Lower lobe of right lung (tissue), 2 donors: Measurements from ENCODE around the gene PTPA. TPM values are rescaled to one million over a fixed set of nuclear protein-coding genes. Genes with fewer than 3 reads are reported as not detected.

Experiments used
- ATAC-seq, 2 donors: fragments of 200-7000 bp; cut with Tn5 transposase; one replicate each; pipeline ENCODE4 v1.9.1; 2020 to 2022; ENCODE audit warnings: mild to moderate bottlenecking in 2 of 2, moderate library complexity in 2 of 2
- DNase-seq: peaks from one replicate; pipeline ENCODE4 v3.0.0-alpha.2; 2020
- H3K27ac ChIP-seq: fragments of 200-600 bp; one replicate; pipeline ENCODE4 v1.8.0; 2022
- H3K27me3 ChIP-seq: fragments of 200-600 bp; one replicate; pipeline ENCODE4 v1.8.0; 2022; ENCODE audit warnings: low read depth
- H3K36me3 ChIP-seq: fragments of 200-600 bp; one replicate; pipeline ENCODE4 v1.8.0; 2022; ENCODE audit warnings: mild to moderate bottlenecking
- H3K4me1 ChIP-seq: fragments of 200-600 bp; one replicate; pipeline ENCODE4 v1.8.0; 2022
- H3K4me3 ChIP-seq: fragments of 200-600 bp; one replicate; pipeline ENCODE4 v1.8.0; 2022; ENCODE audit warnings: mild to moderate bottlenecking
- H3K9me3 ChIP-seq: fragments of 200-600 bp; one replicate; pipeline ENCODE4 v1.8.0; 2022
- intact Hi-C: fragments of 100-400 bp; cut with DNase I; formaldehyde crosslinking; loops from one replicate; pipeline ENCODE4 v1.11.0; 2022
- total RNA-seq: library from RNA; stranded (reverse); fragmentation: NEBNext Ultra II Directional; extraction: Animal tissue kit (Norgen Biotek cat#: 25700); gene quantifications from one replicate; pipeline ENCODE4 v1.2.1, GENCODE V29; 2021
- TF ChIP-seq, protein P1 (sequence below): fragments of 200-600 bp; IDR thresholded peaks from one replicate; pipeline ENCODE4 v1.8.0; 2022; ENCODE audit warnings: antibody characterized with exemption, mild to moderate bottlenecking
- donor health status: DM: no; HTN: yes; CAD: no; lungs with severe emphysema.

PTPA gene
- total RNA-seq, 1 donor from 2014 or later = 100 TPM

DNA sequence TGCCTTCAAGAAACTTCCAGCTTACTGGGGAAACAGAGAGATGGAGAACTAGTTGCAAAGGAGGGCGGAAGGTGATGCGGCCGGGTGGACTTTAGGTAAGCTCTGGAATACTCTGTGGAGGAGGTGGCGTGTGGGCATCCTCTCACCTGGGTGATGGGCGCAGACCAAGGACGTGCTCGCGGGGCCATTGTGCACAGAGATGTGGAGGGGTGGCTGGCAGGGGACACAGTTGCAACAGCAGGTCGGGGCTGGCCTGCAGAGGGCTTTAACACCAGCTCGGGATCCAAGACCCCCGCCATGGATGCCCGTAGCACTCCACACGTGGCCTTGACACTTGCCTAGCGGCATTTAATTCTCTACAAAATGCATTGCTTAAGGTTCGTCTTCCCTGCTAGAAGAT is 40.3 kb downstream of the PTPA start:
- ATAC-seq = no peak
- TF ChIP-seq, protein P1, sequence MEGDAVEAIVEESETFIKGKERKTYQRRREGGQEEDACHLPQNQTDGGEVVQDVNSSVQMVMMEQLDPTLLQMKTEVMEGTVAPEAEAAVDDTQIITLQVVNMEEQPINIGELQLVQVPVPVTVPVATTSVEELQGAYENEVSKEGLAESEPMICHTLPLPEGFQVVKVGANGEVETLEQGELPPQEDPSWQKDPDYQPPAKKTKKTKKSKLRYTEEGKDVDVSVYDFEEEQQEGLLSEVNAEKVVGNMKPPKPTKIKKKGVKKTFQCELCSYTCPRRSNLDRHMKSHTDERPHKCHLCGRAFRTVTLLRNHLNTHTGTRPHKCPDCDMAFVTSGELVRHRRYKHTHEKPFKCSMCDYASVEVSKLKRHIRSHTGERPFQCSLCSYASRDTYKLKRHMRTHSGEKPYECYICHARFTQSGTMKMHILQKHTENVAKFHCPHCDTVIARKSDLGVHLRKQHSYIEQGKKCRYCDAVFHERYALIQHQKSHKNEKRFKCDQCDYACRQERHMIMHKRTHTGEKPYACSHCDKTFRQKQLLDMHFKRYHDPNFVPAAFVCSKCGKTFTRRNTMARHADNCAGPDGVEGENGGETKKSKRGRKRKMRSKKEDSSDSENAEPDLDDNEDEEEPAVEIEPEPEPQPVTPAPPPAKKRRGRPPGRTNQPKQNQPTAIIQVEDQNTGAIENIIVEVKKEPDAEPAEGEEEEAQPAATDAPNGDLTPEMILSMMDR = no peak
- no peak overlapping the region for H3K4me3 ChIP-seq
- H3K4me1 ChIP-seq = peaks cover 14% of the 10 kb centered on the region
- intact Hi-C loops = no loop called here
- DNase-seq = no peak
- H3K9me3 ChIP-seq = no peaks in the 10 kb centered on the region
- H3K36me3 ChIP-seq = peaks cover 50% of the 10 kb centered on the region
- H3K27ac ChIP-seq = no peak overlapping the region
- no peaks in the 10 kb centered on the region for H3K27me3 ChIP-seq

DNA sequence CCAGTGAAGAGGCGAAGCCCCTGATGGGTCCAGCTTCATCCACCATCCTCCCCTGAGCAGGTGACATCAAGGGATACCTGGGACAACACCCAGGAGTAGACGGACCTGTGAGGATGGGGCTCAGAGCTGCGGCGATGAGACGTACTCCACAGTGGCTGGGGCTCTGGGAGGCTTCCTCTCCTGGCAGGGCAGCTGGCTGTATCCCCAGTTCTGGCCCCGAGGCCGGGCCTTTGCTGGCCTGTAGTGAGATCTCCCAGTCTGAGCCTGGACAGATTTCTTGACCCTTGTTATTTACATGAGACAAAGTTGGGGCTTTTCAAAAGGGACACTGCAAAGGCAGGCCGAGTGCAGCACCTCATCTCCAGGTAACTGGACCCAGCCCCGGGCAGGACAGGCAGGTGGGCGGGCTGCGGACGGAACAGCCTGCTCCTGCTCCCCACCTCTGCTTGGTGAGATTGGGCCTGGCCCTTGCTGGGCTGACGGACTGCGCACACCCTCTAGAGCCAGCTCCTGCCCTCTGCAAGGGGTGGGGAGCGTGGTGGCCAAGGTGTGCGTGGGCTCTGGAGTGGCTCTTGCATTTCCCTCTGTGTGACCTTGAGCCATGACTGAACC is 43.8 kb downstream of the PTPA start:
- H3K9me3 ChIP-seq = no peaks in the 10 kb centered on the region
- peak in 1 of 2 donors; percentile 11 for ATAC-seq
- H3K36me3 ChIP-seq = peaks cover 21% of the 10 kb centered on the region
- TF ChIP-seq, protein P1 = no peak
- intact Hi-C loops = no loop called here
- no peak for DNase-seq
- H3K4me1 ChIP-seq = no peaks in the 10 kb centered on the region
- H3K4me3 ChIP-seq = no peak overlapping the region
- H3K27ac ChIP-seq = no peak overlapping the region
- no peaks in the 10 kb centered on the region for H3K27me3 ChIP-seq

DNA sequence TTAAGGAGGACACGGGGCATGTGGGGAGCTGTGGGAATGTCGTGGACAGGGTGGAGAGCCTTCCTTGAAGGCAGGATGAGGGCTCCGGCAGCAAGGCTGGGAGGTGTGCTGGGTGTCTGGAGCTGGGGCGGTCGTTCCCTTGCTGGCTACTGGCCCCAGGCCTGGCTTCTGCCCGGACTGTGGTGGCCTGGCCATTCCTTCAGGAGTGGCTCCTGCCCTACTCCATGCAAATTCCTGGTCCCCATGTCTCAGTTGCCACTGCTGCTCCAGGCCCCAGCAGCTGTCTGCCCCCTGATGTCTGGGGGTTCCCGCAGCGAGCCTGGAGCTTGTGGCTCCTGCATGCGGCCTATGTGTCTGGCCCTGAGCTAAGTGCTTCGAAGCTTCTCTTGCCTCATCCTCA is 44.9 kb downstream of the PTPA start:
- intact Hi-C loops = no loop called here
- Histone ChIP-seq H3K36me3 (peaks cover 13% of the 10 kb centered on the region), H3K27me3 (no peaks in the 10 kb centered on the region), H3K9me3 (no peaks in the 10 kb centered on the region), H3K4me3 (no peak overlapping the region), H3K27ac (no peak overlapping the region), H3K4me1 (no peaks in the 10 kb centered on the region)
- TF ChIP-seq, protein P1 = no peak
- no peak for ATAC-seq
- DNase-seq = no peak

DNA sequence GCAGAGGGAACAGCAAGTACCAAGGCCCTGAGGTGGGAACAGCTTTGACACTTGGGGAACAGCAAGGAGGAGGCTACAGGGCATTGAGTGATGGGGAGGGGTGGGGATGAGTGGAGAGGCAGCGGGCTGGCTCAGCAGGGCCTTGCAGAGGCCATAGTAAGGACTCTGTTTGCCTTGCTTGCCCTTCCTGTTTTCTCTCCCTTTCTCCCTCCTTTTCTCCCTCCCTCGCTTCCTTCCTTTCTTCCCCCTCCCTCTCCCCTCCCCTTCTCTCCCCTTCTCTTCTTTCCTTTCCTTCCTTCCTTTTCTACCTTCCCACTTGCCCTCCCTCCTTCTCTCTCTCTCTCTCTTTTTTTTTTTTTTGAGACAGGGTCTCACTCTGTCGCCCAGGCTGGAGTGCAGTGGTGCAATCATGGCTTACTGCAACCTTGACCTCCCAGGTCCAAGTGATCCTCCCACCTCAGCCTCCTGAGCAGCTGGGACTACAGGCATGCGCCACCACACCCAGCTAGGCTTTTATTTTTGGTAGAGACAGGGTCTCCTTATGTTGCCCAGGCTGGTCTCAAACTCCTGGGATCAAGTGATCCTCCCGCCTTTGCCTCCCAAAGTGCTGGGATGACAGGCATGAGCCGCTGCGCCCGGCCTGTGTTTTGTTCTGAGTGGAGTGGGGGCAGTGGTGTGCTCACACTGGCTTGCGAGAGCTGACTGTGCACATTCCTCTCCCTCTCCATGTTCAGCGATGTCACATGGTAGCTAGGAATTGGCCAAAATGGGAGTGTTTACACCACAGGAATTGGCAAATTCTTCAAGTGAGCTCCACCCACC is 49.7 kb downstream of the PTPA start:
- DNase-seq = no peak
- Histone ChIP-seq H3K27me3 (no peaks in the 10 kb centered on the region), H3K9me3 (no peaks in the 10 kb centered on the region), H3K4me3 (no peak overlapping the region), H3K36me3 (no peaks in the 10 kb centered on the region), H3K4me1 (peaks cover 5% of the 10 kb centered on the region), H3K27ac (no peak overlapping the region)
- ATAC-seq = no peak
- TF ChIP-seq, protein P1 = no peak
- intact Hi-C loops = no loop called here

DNA sequence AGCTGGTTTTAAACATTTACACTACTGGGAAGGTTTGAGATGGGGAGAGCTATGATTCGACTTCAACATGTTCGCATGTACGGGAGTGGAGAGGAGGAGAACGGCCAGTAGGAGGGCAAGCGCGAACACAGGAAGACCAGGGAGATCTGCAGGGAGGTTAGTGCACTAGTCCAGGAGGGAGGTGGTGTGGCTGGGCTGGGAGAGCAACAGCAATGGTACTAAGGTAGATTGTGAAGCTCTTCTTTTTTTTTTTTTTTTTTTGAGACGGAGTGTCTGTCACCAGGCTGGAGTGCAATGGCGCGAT is 50.3 kb downstream of the PTPA start:
- H3K4me3 ChIP-seq = no peak overlapping the region
- H3K9me3 ChIP-seq = no peaks in the 10 kb centered on the region
- ATAC-seq = no peak
- intact Hi-C loops = no loop called here
- H3K4me1 ChIP-seq = peaks cover 8% of the 10 kb centered on the region
- H3K27me3 ChIP-seq = no peaks in the 10 kb centered on the region
- DNase-seq = no peak
- H3K27ac ChIP-seq = no peak overlapping the region
- TF ChIP-seq, protein P1 = no peak
- no peaks in the 10 kb centered on the region for H3K36me3 ChIP-seq
